Measurements from ENCODE around the gene LAMA1. TPM values are rescaled to one million over a fixed set of nuclear protein-coding genes. Genes with fewer than 3 reads are reported as not detected.

Gene LAMA1
- total and polyA plus RNA-seq, 8 donors, result 0.31 to 1.7 (median 1.2) TPM; not detected in 5

DNA sequence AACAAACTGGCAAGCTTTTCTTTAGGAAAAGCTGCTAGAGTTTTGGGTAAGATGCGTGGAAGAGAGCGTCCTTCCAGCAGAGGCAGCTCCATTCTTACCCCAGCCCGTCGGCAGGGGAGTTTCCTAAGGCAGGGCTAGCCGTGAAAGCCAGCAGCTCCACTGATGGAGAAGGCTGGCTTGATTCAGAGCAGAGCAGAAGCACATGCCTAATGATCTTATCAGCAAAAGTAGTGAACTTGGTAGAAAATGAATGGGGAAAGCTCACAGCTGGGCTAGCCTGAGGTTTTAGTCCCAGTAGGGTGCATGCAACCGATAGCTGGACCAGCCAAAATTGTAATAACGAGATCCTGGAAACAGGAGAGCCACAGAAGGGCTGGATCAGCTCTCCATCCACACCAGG lies 20.8 kb downstream of the LAMA1 start:
- TF ChIP-seq POLR2A (IDR thresholded peaks at IDR 0.05), result no peak
- no peak for TF ChIP-seq EP300 (IDR thresholded peaks at IDR 0.05)
- TF ChIP-seq, protein P1, sequence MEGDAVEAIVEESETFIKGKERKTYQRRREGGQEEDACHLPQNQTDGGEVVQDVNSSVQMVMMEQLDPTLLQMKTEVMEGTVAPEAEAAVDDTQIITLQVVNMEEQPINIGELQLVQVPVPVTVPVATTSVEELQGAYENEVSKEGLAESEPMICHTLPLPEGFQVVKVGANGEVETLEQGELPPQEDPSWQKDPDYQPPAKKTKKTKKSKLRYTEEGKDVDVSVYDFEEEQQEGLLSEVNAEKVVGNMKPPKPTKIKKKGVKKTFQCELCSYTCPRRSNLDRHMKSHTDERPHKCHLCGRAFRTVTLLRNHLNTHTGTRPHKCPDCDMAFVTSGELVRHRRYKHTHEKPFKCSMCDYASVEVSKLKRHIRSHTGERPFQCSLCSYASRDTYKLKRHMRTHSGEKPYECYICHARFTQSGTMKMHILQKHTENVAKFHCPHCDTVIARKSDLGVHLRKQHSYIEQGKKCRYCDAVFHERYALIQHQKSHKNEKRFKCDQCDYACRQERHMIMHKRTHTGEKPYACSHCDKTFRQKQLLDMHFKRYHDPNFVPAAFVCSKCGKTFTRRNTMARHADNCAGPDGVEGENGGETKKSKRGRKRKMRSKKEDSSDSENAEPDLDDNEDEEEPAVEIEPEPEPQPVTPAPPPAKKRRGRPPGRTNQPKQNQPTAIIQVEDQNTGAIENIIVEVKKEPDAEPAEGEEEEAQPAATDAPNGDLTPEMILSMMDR (IDR thresholded peaks at IDR 0.05), result no peak
- no peak for TF ChIP-seq POLR2AphosphoS5 (IDR thresholded peaks at IDR 0.05)
- 73 to 77% (median 76%) methylated on average over 7 of the region's 7 CpGs for WGBS, 5 donors

DNA sequence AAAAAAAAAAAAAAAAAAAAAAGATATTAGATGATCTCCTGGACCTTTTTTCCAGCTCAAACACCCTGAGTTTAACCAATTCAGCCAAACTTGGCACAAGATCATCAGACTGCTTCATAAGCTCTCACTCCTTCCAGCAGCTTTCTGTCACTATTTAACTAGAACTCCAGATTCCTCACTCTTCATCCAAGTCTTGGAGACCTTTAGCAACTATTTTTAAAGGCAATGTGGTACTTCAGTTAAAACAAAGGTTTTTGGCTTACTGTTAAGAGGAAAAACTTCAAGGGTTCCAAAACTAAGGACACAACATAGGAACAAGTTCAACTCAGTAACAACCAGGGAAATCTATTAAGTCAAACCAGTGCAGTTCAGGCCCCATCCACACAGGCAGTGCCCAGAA lies 23.2 kb downstream of the LAMA1 start:
- no peak overlapping the region for H3K4me3 ChIP-seq
- H3K4me1 ChIP-seq, result no peaks in the 10 kb centered on the region
- H3K27ac ChIP-seq, result no peak overlapping the region
- no peaks in the 10 kb centered on the region for H3K9me3 ChIP-seq
- intact Hi-C loops (cut with DNase I; ENCODE audit: low total_unique reads), result no loop called here
- no peaks in the 10 kb centered on the region for H3K36me3 ChIP-seq
- TF ChIP-seq, protein P1 (IDR thresholded peaks at IDR 0.05), result no peak
- TF ChIP-seq EP300 (IDR thresholded peaks at IDR 0.05) (no peak), POLR2AphosphoS5 (IDR thresholded peaks at IDR 0.05) (no peak), POLR2A (IDR thresholded peaks at IDR 0.05) (no peak)
- no peak for DNase-seq
- no peaks in the 10 kb centered on the region for H3K27me3 ChIP-seq

More for the DNA sequence above, 20.8 kb downstream of the LAMA1 start:
- no peak for DNase-seq
- Histone ChIP-seq H3K27ac (no peak overlapping the region), H3K27me3 (no peaks in the 10 kb centered on the region), H3K36me3 (no peaks in the 10 kb centered on the region), H3K4me3 (no peak overlapping the region), H3K9me3 (no peaks in the 10 kb centered on the region), H3K4me1 (no peaks in the 10 kb centered on the region)
- intact Hi-C loops (cut with DNase I; ENCODE audit: low total_unique reads), result no loop called here

DNA sequence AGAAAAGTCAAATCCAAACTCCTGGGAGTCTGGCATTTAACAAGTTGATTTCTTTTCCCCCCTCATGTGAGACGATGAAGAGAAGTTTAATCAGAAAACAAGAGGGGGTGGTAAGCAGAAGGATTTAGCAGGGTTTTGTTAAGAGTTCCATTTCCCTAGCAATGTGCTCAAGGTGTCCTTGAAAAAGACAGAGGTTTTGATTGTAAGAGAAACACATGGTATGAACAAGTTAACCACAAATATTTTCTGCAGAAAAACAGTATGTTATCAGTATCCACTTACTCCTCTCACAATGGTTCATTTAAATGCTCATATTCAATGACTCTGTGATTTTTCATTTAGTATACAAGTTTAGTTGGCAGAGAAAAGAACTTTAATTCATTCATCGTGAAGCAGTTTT lies 26.8 kb downstream of the LAMA1 start:
- DNase-seq, result no peak
- Histone ChIP-seq H3K4me1 (no peaks in the 10 kb centered on the region), H3K36me3 (no peaks in the 10 kb centered on the region), H3K9me3 (no peaks in the 10 kb centered on the region), H3K27ac (no peak overlapping the region), H3K27me3 (no peaks in the 10 kb centered on the region), H3K4me3 (no peak overlapping the region)
- intact Hi-C loops (cut with DNase I; ENCODE audit: low total_unique reads), result no loop called here
- TF ChIP-seq EP300 (IDR thresholded peaks at IDR 0.05), result no peak
- TF ChIP-seq, protein P1 (IDR thresholded peaks at IDR 0.05), result no peak
- no peak for TF ChIP-seq POLR2AphosphoS5 (IDR thresholded peaks at IDR 0.05)
- TF ChIP-seq POLR2A (IDR thresholded peaks at IDR 0.05), result no peak
- WGBS, 5 donors, result 24 to 46% (median 38%) methylated on average over 2 of the region's 2 CpGs

DNA sequence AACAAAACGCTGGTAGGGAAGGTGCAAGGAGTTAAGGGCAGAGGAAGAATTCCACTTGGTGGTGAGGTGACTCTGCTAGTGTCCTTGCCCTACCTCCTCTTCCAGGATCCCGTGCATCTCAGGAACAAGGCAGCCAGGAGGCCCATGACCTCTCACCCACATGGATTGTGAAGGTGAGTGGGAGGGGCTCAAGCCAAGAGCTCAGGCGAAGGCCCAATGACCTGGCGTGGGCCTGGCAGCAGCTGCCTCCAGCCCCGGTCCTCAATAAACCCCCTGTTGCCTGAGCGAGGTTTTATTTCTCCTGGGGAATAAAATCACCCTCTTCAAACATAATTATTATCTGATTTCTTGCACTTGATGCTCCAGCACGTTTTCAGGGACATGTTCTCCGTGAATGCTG lies 28.2 kb downstream of the LAMA1 start:
- H3K4me1 ChIP-seq, result no peaks in the 10 kb centered on the region
- no peak for TF ChIP-seq POLR2A (IDR thresholded peaks at IDR 0.05)
- TF ChIP-seq, protein P1 (IDR thresholded peaks at IDR 0.05), result no peak
- H3K4me3 ChIP-seq, result no peak overlapping the region
- H3K27ac ChIP-seq, result no peak overlapping the region
- H3K27me3 ChIP-seq, result no peaks in the 10 kb centered on the region
- H3K36me3 ChIP-seq, result no peaks in the 10 kb centered on the region
- WGBS, 5 donors, result 68 to 79% (median 74%) methylated on average over 8 of the region's 8 CpGs
- DNase-seq, result no peak
- H3K9me3 ChIP-seq, result no peaks in the 10 kb centered on the region
- intact Hi-C loops (cut with DNase I; ENCODE audit: low total_unique reads), result no loop called here
